ENCODE data around the gene TUSC2. TPM values are rescaled to one million over a fixed set of nuclear protein-coding genes. Genes with fewer than 3 reads are reported as not detected.

TUSC2 gene
- total and polyA plus RNA-seq, 2 of the 13 experiments (the other 11 are each of a cell fraction or from before 2014, with no cell fraction given): 36.7 to 39.1 TPM

DNA sequence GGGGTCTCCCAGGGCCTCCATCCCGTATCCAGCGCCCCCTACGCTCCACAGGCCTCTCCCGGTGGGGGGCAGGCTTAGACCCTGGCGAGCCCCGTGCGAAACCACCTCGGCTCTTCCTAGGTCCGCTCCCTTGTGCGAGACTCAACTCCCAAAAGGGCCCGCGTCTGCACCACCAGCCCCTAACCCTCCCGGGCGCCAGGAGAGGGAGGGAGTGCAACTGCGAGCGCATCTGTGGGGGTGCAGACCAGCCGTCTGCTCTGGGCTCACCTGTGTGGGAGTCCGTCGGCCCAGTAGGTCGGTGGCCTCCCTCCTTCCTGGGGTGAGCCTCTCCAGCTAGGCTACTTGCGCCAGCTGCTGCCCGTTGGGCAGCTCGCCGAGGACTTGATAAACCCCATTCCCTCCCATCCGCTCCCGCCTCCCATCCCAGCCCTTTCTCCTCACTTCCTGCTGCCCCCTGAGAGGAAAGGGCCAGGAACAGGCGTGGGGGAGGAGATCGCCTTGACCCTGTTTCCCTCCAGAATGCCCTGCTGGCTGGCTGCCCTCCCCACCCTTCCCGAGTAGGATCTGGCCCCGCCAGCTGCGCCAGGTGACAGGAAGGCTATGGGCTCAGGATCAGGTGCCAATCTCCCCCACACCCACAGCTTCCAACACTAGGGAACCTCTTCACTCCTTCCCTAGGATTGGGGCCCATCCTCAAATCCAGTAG lies 5.5 kb downstream of the TUSC2 start, which contains the start of gene HYAL2 (continued):
- TF ChIP-seq MEIS2 (CRISPR knock-in tag; IDR thresholded peaks at IDR 0.05): no peak
- no peak for TF ChIP-seq HINFP (CRISPR knock-in tag; IDR thresholded peaks at IDR 0.05; ENCODE audit: low read depth)
- peak; percentile 31; the same call in 1 of the 2 replicates for TF ChIP-seq THRA (CRISPR knock-in tag; IDR thresholded peaks at IDR 0.05; ENCODE audit: borderline replicate concordance)
- TF ChIP-seq ZNF317 (CRISPR knock-in tag; IDR thresholded peaks at IDR 0.05): no peak
- TF ChIP-seq NONO (IDR thresholded peaks at IDR 0.05): no peak
- 0 out of 2 replicates have a peak, but pooled peaks have one; percentile 32 for TF ChIP-seq NONO (CRISPR knock-in tag; conservative IDR thresholded peaks at IDR 0.05)
- TF ChIP-seq, protein P1, sequence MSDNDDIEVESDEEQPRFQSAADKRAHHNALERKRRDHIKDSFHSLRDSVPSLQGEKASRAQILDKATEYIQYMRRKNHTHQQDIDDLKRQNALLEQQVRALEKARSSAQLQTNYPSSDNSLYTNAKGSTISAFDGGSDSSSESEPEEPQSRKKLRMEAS (IDR thresholded peaks at IDR 0.05): 0 out of 2 replicates have a peak, but pooled peaks have one; percentile 18
- TF ChIP-seq MXD1 (CRISPR knock-in tag; IDR thresholded peaks at IDR 0.05): no peak
- 0 out of 2 replicates have a peak, but pooled peaks have one; percentile 56 for TF ChIP-seq HNRNPL (IDR thresholded peaks at IDR 0.05; ENCODE audit: low read depth, low read length)
- TF ChIP-seq ZNF543 (CRISPR knock-in tag; IDR thresholded peaks at IDR 0.05): 0 out of 2 replicates have a peak, but pooled peaks have one; percentile 31
- TF ChIP-seq ZNF333 (CRISPR knock-in tag; IDR thresholded peaks at IDR 0.05; ENCODE audit: borderline replicate concordance): 0 out of 2 replicates have a peak, but pooled peaks have one; percentile 14
- TF ChIP-seq MXI1 (IDR thresholded peaks at IDR 0.05; ENCODE audit: borderline replicate concordance, low read depth, low read length): 0 out of 3 replicates have a peak, but pooled peaks have one; percentile 34
- peak; percentile 59; the same call in 1 of the 2 replicates for TF ChIP-seq ZNF556 (CRISPR knock-in tag; IDR thresholded peaks at IDR 0.05; ENCODE audit: borderline replicate concordance)
- no peak for TF ChIP-seq ZNF589 (CRISPR knock-in tag; conservative IDR thresholded peaks at IDR 0.05)
- TF ChIP-seq ZZZ3 (CRISPR knock-in tag; IDR thresholded peaks at IDR 0.05; ENCODE audit: borderline replicate concordance): 0 out of 2 replicates have a peak, but pooled peaks have one; percentile 34
- TF ChIP-seq ZNF777 (CRISPR knock-in tag; IDR thresholded peaks at IDR 0.05): no peak
- 0 out of 2 replicates have a peak, but pooled peaks have one; percentile 44 for TF ChIP-seq ZNF256 (CRISPR knock-in tag; conservative IDR thresholded peaks at IDR 0.05)
- TF ChIP-seq SMAD1 (CRISPR knock-in tag; IDR thresholded peaks at IDR 0.05; ENCODE audit: borderline replicate concordance, low read depth): no peak
- no peak for TF ChIP-seq RAD21 (CRISPR knock-in tag; IDR thresholded peaks at IDR 0.05)
- no peak for TF ChIP-seq FOXK2 (IDR thresholded peaks at IDR 0.05)
- TF ChIP-seq PCBP1 (IDR thresholded peaks at IDR 0.05; ENCODE audit: borderline replicate concordance, low read depth, low read length): peak; percentile 85; the same call in 1 of the 2 replicates
- 0 out of 2 replicates have a peak, but pooled peaks have one; percentile 27 for TF ChIP-seq PAX8 (CRISPR knock-in tag; IDR thresholded peaks at IDR 0.05; ENCODE audit: borderline replicate concordance)

All from HepG2 (cell line).